ENCODE results near the gene ELK3. TPM values are rescaled to one million over a fixed set of nuclear protein-coding genes. Genes with fewer than 3 reads are reported as not detected.

ELK3 gene
- total RNA-seq, 2 donors from 2014 or later: 68.8 to 71.2 TPM

DNA sequence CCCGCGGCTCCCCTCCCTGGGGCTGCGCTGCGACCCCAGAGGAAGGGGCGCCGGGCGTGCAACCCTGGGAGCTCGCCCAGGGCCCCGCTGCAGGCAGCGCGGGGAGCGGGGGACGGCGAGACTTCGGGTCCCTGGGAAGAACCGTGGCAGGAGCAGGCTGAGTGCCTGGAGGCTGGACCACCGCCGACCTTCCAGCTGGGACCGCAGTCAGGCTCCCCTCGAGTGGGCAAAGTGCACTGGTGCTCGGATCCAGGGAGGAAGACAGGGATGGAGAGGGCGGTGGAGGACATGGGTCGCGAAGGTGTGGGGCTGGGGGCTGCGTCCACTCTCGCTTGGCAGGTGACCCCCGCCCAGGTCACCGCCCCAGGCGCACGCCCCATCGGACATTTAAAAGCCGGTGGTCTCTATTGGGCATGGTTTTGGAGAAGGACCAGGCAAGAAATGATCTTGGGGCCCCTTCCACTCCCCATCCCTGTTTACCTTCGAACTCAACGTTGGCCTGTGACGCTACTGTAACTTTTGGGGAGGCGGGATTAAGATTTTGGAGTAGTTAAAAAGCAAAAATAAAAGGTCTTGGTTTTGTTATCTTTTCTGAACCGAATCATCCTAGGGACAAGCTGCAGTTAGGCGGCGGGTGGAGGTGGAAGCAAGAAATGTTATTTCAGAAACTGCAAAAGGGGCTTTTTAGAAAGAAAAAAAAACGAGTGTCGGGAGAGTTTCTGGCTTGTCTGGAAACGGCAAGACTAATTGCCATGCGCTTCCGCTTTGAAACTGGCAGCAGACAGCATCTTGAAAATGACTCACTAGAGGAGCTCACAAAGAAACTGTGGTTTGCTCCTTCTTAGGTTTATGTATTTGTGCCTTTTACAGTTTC lies 1.0 kb downstream of the ELK3 start:
- H3K4me3 Mint-ChIP-seq: peak overlapping the region; percentile 91
- peak; percentile 73 for ATAC-seq
- H3K4me1 Mint-ChIP-seq: peaks cover 38% of the 10 kb centered on the region
- DNase-seq: peak; percentile 45 to 70 (median 55)
- H3K9me3 ChIP-seq (ENCODE audit: control insufficient read depth, low read length, poor library complexity, severe bottlenecking): no peaks in the 10 kb centered on the region
- no peaks in the 10 kb centered on the region for H3K27me3 Mint-ChIP-seq
- H3K36me3 Mint-ChIP-seq (ENCODE audit: low read depth): peaks cover 6% of the 10 kb centered on the region
- peak overlapping the region; percentile 100 for H3K27ac Mint-ChIP-seq

DNA sequence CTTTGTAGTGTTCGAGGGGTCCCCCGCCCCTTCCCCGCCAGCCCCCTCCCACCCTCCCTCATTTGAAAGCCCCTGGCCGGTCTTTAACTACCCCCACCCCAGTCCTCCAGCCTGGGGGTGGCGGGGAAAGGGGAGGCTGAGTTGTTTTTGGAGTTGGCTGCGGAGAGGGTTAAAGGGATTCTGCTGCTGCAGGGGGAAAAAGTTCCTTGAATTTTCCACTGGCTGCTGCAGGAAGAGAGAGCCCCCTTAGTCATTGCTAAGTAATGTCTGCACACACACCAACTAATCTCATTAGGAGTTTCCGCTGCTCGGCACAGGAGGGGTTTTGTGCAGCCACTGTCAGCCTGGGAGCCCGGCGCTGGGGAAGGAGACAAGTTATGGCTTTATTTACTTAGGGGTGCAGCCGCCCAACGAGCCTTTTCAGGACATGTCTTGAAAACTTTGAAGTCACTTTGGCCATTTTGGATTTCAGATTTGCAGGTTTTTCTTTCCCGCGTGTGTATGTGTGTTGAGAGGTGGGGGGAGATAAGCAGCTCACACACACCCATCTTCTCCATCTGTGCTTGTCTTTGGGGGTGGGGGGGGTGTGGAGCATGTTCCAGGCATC lies 1.8 kb downstream of the ELK3 start:
- Mint-ChIP-seq H3K27ac (peak overlapping the region; percentile 100), H3K4me1 (peaks cover 36% of the 10 kb centered on the region), H3K36me3 (ENCODE audit: low read depth) (peaks cover 6% of the 10 kb centered on the region), H3K27me3 (no peaks in the 10 kb centered on the region), H3K4me3 (peak overlapping the region; percentile 91)
- DNase-seq: peak in 2 of 3 donors; percentile 21 to 44
- no peaks in the 10 kb centered on the region for H3K9me3 ChIP-seq (ENCODE audit: control insufficient read depth, low read length, poor library complexity, severe bottlenecking)
- no peak for ATAC-seq

DNA sequence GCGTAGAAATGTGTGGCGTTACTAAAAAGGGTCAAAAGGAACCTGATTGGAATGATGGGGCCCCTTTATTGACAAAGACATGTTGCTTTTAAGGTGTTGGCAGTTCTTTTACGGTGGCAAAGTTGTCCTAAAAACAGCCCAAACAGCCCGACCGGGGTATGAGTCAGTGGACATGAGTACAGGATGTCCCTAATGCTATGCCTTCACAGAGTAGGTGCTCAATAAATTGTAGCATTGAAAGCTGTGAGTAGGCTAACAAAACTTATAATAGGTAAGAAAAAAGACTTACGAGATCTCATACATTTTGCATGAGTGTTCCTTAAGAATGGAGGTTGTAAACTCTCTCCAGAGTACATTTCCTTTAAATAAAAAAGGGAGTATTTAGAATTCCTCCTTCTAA lies 2.6 kb downstream of the ELK3 start:
- H3K36me3 Mint-ChIP-seq (ENCODE audit: low read depth): peaks cover 6% of the 10 kb centered on the region
- H3K27ac Mint-ChIP-seq: peak overlapping the region; percentile 100
- H3K9me3 ChIP-seq (ENCODE audit: control insufficient read depth, low read length, poor library complexity, severe bottlenecking): no peaks in the 10 kb centered on the region
- H3K4me1 Mint-ChIP-seq: peaks cover 38% of the 10 kb centered on the region
- peak overlapping the region; percentile 91 for H3K4me3 Mint-ChIP-seq
- ATAC-seq (no peak), DNase-seq (no peak)
- no peaks in the 10 kb centered on the region for H3K27me3 Mint-ChIP-seq

DNA sequence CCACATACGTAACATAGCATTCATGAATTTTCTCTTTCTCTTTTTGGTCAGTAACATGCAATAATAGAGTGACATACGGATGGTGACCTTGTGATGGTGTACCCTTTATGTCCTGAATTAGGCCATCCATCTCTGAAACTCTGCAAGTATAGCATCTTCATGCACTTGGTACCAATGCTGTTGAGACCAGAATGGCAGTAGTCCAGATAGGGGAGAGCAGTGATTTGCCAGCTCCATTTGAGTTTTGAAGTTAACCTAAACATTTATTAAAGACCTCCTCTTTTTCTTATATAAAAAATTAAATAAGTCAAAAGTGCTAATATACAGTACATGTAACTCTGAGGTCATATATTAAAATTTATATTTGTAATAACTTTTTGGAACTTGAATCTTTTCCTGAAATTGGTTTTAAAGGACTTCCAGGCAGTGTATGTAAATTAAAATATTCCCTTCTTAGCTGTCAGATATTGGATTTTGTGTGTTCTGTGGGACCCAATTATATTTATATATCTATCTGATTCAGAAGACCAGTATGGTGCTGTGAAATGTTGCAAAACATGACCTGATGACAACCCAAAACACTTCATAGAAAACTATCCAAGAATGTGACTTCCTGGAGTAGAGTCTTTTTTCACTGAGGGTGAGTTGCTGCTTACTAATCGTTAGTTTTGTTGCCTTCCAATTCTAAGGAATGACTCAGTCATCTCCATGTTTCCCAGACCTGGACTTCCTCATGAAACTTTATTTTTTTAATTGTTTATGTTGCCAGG lies 3.5 kb downstream of the ELK3 start:
- ATAC-seq (no peak), DNase-seq (no peak)
- peak overlapping the region; percentile 100 for H3K27ac Mint-ChIP-seq
- peaks cover 40% of the 10 kb centered on the region for H3K4me1 Mint-ChIP-seq
- H3K4me3 Mint-ChIP-seq: peak overlapping the region; percentile 91
- peaks cover 9% of the 10 kb centered on the region for H3K36me3 Mint-ChIP-seq (ENCODE audit: low read depth)
- H3K27me3 Mint-ChIP-seq: no peaks in the 10 kb centered on the region
- H3K9me3 ChIP-seq (ENCODE audit: control insufficient read depth, low read length, poor library complexity, severe bottlenecking): no peaks in the 10 kb centered on the region

DNA sequence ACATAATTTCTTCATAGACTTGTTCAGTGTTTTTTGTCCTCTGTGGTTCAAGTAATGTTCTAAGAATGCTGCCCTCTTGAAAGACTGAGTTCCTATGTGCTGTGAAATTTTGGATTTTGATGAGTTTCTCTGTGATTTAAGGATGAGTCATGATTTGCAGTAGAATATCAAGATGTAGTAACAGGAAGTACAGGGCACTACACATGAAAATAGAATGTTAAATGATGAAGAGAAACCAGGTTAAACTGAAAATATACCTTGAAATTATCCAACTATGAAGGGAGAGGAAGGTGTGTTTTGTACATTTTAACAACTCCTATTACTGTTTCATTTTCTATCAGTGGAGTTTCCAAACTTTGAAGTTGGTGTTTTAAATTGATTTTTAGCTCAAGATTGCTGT lies 4.8 kb downstream of the ELK3 start:
- H3K4me3 Mint-ChIP-seq: peak overlapping the region; percentile 87
- no peaks in the 10 kb centered on the region for H3K27me3 Mint-ChIP-seq
- H3K27ac Mint-ChIP-seq: peak overlapping the region; percentile 100
- no peaks in the 10 kb centered on the region for H3K9me3 ChIP-seq (ENCODE audit: control insufficient read depth, low read length, poor library complexity, severe bottlenecking)
- ATAC-seq (peak; percentile 30), DNase-seq (no peak)
- peaks cover 9% of the 10 kb centered on the region for H3K36me3 Mint-ChIP-seq (ENCODE audit: low read depth)
- peaks cover 41% of the 10 kb centered on the region for H3K4me1 Mint-ChIP-seq

DNA sequence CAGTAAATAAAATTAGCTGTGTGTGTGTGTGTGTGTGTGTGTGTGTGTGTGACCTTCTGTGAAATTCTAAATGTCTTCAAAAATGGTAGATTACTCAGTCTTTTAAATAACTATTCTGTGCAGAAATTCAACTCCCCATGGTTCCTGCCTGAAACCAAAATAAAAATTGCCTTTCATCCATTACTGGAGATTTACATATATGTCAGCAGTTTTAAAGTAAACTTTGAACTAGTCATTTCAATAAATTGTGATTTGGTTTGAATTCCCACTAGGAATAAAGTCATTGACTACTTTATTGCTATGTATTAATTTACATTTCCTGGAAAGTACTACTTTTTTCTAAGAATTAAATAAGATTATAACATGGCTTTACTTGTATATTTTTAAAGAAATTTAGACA lies 5.3 kb downstream of the ELK3 start:
- DNase-seq (no peak), ATAC-seq (no peak)
- H3K9me3 ChIP-seq (ENCODE audit: control insufficient read depth, low read length, poor library complexity, severe bottlenecking): no peaks in the 10 kb centered on the region
- no peaks in the 10 kb centered on the region for H3K27me3 Mint-ChIP-seq
- H3K4me1 Mint-ChIP-seq: peaks cover 46% of the 10 kb centered on the region
- peak overlapping the region; percentile 100 for H3K27ac Mint-ChIP-seq
- peak overlapping the region; percentile 87 for H3K4me3 Mint-ChIP-seq
- H3K36me3 Mint-ChIP-seq (ENCODE audit: low read depth): peaks cover 7% of the 10 kb centered on the region

DNA sequence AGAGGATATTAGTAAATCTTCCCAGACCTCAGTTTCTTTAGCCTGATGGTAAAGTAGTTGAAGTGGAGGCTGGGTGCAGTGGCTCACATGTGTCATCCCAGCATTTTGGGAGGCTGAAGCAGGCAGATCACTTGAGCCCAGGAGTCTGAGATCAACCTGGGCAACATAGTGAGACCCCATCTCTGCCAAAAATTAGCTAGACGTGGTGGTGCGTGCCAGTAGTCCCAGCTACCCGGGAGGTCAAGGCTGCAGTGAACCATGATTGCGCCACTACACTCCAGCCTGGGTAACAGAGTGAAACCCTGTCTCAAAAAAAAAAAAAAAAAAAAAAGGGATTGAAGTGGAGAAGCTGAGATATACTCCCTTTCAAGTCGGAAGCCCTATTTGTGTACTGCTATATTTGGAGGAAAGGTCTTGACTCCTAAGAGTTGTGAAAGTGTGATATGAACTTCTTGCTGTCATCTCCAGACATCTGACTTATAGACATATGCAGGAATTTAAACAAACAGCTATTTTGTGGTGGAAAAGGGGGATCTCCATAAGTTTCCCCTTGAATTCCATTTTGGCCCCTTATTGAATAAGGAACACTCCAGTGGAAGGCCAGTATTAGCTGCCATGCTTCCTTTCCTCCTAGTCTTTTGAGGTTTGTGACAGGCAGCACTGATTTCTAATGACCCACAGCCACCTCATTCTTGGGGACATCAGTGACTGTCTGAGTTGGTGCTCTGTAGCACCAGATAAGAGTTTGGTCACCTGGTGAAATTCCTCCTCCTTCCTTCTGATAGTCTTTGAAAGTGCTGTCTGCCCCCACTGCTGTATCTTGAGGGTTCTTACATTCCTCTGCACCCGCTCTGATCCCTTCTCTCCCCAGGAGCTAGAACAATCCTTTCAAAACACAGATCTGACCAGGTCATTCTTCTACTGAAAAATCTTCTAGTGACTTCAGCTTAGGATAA lies 7.4 kb downstream of the ELK3 start:
- Mint-ChIP-seq H3K4me1 (peaks cover 59% of the 10 kb centered on the region), H3K27ac (peak overlapping the region; percentile 99), H3K36me3 (ENCODE audit: low read depth) (peaks cover 2% of the 10 kb centered on the region), H3K4me3 (peak overlapping the region; percentile 5), H3K27me3 (no peaks in the 10 kb centered on the region)
- ATAC-seq: no peak
- no peak for DNase-seq
- no peaks in the 10 kb centered on the region for H3K9me3 ChIP-seq (ENCODE audit: control insufficient read depth, low read length, poor library complexity, severe bottlenecking)

DNA sequence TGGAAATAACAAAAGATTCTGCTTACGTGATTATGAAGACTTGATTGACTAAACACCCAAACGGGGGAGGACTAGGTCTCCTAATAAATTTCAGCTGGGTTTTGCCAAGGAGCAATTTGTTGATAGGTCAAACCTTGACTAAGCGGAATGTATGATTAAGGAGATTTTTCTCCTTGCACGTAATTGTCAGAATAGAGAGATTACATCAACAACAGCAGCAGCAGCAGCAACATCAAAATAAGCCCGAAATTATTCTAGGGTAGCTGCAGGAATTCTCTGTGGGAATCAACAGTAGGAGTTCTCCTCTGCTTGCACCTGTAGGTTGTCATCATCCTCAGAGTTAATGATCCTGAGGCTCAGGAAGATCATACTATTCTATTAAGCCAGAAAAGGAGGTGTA lies 10.2 kb downstream of the ELK3 start:
- peaks cover 2% of the 10 kb centered on the region for H3K36me3 Mint-ChIP-seq (ENCODE audit: low read depth)
- H3K27ac Mint-ChIP-seq: peak overlapping the region; percentile 99
- ATAC-seq (no peak), DNase-seq (no peak)
- H3K27me3 Mint-ChIP-seq: no peaks in the 10 kb centered on the region
- H3K4me1 Mint-ChIP-seq: peaks cover 66% of the 10 kb centered on the region
- peak overlapping the region; percentile 83 for H3K4me3 Mint-ChIP-seq
- no peaks in the 10 kb centered on the region for H3K9me3 ChIP-seq (ENCODE audit: control insufficient read depth, low read length, poor library complexity, severe bottlenecking)

DNA sequence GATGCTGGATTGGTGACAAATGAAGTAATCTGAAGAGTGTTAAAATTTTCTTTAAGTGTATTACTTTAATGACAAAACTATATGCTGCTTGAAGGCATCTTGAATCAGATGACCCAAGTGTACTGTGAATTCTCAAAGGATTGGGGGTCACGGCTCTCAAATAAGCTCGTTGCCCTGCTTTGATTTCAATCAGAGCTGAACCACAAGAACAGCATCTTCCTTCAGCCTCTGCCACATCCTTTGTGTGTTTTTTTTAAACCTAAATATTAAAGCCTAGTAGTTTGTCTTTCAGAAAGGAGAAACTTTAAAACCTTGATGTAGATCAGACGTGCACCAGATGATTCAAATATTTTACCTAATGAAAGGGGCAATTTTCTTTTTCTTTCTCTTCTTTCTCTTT lies 11.7 kb downstream of the ELK3 start:
- peak overlapping the region; percentile 99 for H3K27ac Mint-ChIP-seq
- no peaks in the 10 kb centered on the region for H3K27me3 Mint-ChIP-seq
- H3K36me3 Mint-ChIP-seq (ENCODE audit: low read depth): peaks cover 5% of the 10 kb centered on the region
- DNase-seq (no peak), ATAC-seq (peak; percentile 71)
- no peaks in the 10 kb centered on the region for H3K9me3 ChIP-seq (ENCODE audit: control insufficient read depth, low read length, poor library complexity, severe bottlenecking)
- H3K4me1 Mint-ChIP-seq: peaks cover 75% of the 10 kb centered on the region
- peak overlapping the region; percentile 87 for H3K4me3 Mint-ChIP-seq

DNA sequence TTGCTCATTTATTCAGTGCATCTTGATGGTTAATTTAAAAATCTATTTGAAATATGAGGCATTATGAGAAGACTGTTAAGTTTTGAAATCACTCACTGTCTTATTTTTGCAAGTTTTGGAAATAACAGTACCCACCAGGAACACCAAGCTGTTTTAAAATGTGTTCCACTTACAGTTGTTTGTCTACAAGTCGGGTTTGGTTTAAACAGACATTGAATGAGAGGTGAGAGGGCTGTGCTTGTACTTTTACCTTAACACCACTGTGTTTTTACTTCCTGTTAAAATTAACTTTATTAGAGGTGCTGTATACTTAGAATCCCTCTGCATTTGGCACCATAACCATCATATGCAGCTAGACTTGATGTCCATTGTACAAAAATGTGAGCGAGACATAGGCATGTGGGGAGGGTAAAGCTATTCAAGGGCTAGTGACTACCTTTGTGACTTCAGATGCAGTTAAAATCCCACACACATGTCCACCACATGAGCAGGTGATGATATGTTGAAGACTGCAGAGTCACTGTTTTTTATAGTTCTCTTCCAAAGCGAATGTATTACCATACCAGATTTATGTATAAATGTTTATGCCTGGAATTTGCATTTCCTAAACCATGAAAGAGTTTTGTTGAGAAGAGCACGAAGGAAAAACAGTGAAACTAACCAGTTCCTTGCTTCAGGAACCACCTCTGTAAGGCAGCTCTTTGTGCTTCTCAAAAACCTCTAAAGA lies 12.9 kb downstream of the ELK3 start:
- H3K36me3 Mint-ChIP-seq (ENCODE audit: low read depth): peaks cover 3% of the 10 kb centered on the region
- no peaks in the 10 kb centered on the region for H3K27me3 Mint-ChIP-seq
- peaks cover 76% of the 10 kb centered on the region for H3K4me1 Mint-ChIP-seq
- H3K9me3 ChIP-seq (ENCODE audit: control insufficient read depth, low read length, poor library complexity, severe bottlenecking): no peaks in the 10 kb centered on the region
- no peak for ATAC-seq
- peak overlapping the region; percentile 87 for H3K4me3 Mint-ChIP-seq
- peak overlapping the region; percentile 99 for H3K27ac Mint-ChIP-seq
- DNase-seq: no peak

DNA sequence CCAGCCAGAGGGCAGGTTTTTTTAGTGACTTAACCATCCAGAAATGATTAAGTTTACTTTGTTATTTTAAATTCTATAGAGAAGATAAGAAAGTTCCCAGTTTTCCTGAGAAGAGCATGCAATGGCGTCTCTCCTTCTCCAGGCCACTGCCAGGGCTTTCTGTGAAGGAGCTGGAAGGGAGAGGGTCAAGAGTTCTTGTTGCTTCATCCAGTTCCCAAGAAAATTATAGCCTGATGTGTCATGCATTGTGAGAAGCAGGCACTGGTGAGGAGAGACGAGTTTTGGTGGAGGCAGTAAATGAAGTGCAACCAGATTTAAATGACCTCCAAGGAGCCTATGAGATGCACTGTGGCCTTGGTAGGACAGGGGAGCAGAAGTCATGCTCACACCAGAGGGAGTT lies 14.2 kb downstream of the ELK3 start:
- Mint-ChIP-seq H3K27me3 (no peaks in the 10 kb centered on the region), H3K4me1 (peaks cover 84% of the 10 kb centered on the region), H3K36me3 (ENCODE audit: low read depth) (peaks cover 4% of the 10 kb centered on the region), H3K4me3 (peak overlapping the region; percentile 87), H3K27ac (peak overlapping the region; percentile 99)
- DNase-seq (no peak), ATAC-seq (no peak)
- H3K9me3 ChIP-seq (ENCODE audit: control insufficient read depth, low read length, poor library complexity, severe bottlenecking): no peaks in the 10 kb centered on the region
